Measurements from ENCODE around the gene GTPBP4.

GTPBP4 gene

GRCh38 chr10:987870-988666, at the start of gene GTPBP4:
Gene GTPBP4 (plus strand): TSS chr10:988434. CDS start chr10:988480, 46 bp downstream.
- peak within 1 kb of the TSS; percentile 98 for H3K4me3 ChIP-seq (ENCODE audit: low read length)
- no peak for TF ChIP-seq CTCF (conservative IDR thresholded peaks at IDR 0.05; ENCODE audit: low read length)
- DNase-seq (ENCODE audit: low read depth) = peak; percentile 97

- DNase-seq (ENCODE audit: low read depth) = no peak
- TF ChIP-seq CTCF (conservative IDR thresholded peaks at IDR 0.05; ENCODE audit: low read length) = no peak
- no peak overlapping the region for H3K4me3 ChIP-seq (ENCODE audit: low read length)
Measured at GRCh38 chr10:938941-939678, 49.1 kb upstream of the GTPBP4 start.

- no peak for TF ChIP-seq CTCF (conservative IDR thresholded peaks at IDR 0.05; ENCODE audit: low read length)
- H3K4me3 ChIP-seq (ENCODE audit: low read length) = no peak overlapping the region
- DNase-seq (ENCODE audit: low read depth) = no peak
Measured at GRCh38 chr10:943334-944033, 44.8 kb upstream of the GTPBP4 start.

- peak; percentile 81 for DNase-seq (ENCODE audit: low read depth)
- no peak for TF ChIP-seq CTCF (conservative IDR thresholded peaks at IDR 0.05; ENCODE audit: low read length)
- H3K4me3 ChIP-seq (ENCODE audit: low read length) = peak overlapping the region; percentile 53
Measured at GRCh38 chr10:944034-944831, 44.0 kb upstream of the GTPBP4 start.

GRCh38 chr10:945778-946177, 42.5 kb upstream of the GTPBP4 start:
- no peak overlapping the region for H3K4me3 ChIP-seq (ENCODE audit: low read length)
- no peak for DNase-seq (ENCODE audit: low read depth)
- no peak for TF ChIP-seq CTCF (conservative IDR thresholded peaks at IDR 0.05; ENCODE audit: low read length)

GRCh38 chr10:947051-947450, 41.2 kb upstream of the GTPBP4 start:
- no peak for DNase-seq (ENCODE audit: low read depth)
- no peak overlapping the region for H3K4me3 ChIP-seq (ENCODE audit: low read length)
- TF ChIP-seq CTCF (conservative IDR thresholded peaks at IDR 0.05; ENCODE audit: low read length) = no peak

Data from AG10803 (cell line).